ENCODE measurements around the gene PPP1R17. TPM values are rescaled to one million over a fixed set of nuclear protein-coding genes. Genes with fewer than 3 reads are reported as not detected.

PPP1R17 gene
- total and polyA plus RNA-seq, 4 donors = 1.2 to 3.3 (median 2.2) TPM

DNA sequence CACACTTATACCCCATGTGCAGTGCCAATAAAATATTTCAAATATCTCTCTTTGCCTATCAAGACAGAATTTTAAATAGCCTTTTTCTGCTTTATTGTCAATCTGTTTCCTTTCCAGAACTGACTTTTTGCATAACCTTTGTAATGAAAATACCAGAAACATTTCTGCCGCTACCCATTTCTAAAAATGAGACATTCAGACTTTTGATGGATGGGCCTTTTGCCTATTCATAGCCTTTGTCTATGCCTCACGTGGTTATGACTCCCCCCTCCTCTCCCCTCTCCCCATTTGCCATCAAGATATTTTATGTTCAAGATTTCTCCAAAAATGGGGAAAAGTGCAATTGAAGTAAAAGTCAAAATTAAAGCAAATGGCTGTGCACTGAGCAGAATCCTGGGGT, 5.9 kb downstream of the PPP1R17 start:
- 91% methylated on average over 1 of the region's 2 CpGs for WGBS (ENCODE audit: insufficient coverage)
- Histone ChIP-seq H3K27ac (ENCODE audit: low read depth, low read length) (no peak overlapping the region), H3K4me3 (ENCODE audit: low read depth, low read length) (no peak overlapping the region), H3K4me1 (ENCODE audit: control insufficient read depth, insufficient read depth, low read length) (no peaks in the 10 kb centered on the region), H3K9me3 (ENCODE audit: control insufficient read depth, insufficient read depth, low read length) (no peaks in the 10 kb centered on the region), H3K27me3 (ENCODE audit: control insufficient read depth, insufficient read depth, low read length) (peaks cover 6% of the 10 kb centered on the region), H3K36me3 (ENCODE audit: control insufficient read depth, insufficient read depth, low read length) (no peaks in the 10 kb centered on the region)
- peak in 1 of 6 donors; percentile 26 for DNase-seq (ENCODE audit: low read depth in 4 of 6, low spot score in 6 of 6)

DNA sequence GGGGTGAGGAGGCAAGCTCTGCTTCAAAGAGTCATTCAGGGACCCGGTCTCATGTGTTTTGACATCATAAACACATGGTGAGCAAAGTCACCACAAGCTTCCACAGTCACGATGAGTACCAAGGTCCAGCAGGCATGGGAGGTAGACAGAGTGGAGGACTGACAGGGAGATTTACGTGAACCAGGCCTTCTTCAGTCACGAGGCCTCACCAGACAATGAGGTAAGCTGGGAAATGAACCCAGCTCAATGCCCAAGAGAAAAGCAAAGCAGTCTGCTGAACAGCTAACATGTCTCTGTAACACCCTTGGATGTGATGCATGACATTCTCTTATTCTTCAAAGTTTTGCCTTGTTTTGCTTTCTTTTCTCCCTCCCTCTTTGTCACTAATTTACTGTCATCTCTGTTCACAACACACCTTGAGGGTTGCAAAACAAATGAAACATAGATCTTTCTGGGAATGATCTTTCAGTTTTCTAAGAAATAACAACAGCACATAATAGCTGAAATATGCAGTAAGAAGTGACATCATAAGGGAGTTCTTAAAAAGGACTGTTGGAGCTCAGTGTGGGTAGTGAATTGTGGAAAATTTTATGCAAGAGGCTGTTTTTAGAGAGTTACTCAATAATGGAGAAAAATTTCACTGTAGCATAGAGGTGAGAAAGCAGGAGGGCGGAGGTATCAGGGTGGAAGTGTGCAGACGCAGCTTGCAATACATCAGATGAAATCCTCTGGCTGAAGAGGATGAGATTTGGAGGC, 9.0 kb downstream of the PPP1R17 start:
- Histone ChIP-seq H3K27ac (ENCODE audit: low read depth, low read length) (no peak overlapping the region), H3K4me1 (ENCODE audit: control insufficient read depth, insufficient read depth, low read length) (no peaks in the 10 kb centered on the region), H3K27me3 (ENCODE audit: control insufficient read depth, insufficient read depth, low read length) (peaks cover 4% of the 10 kb centered on the region), H3K9me3 (ENCODE audit: control insufficient read depth, insufficient read depth, low read length) (no peaks in the 10 kb centered on the region), H3K36me3 (ENCODE audit: control insufficient read depth, insufficient read depth, low read length) (no peaks in the 10 kb centered on the region), H3K4me3 (ENCODE audit: low read depth, low read length) (no peak overlapping the region)
- WGBS (ENCODE audit: insufficient coverage) = 70% methylated on average over 5 of the region's 6 CpGs
- no peak for DNase-seq (ENCODE audit: low read depth in 4 of 6, low spot score in 6 of 6)

GRCh38 chr7:31699050-31699449, 12.0 kb downstream of the PPP1R17 start:
- Histone ChIP-seq H3K36me3 (ENCODE audit: control insufficient read depth, insufficient read depth, low read length) (no peaks in the 10 kb centered on the region), H3K4me3 (ENCODE audit: low read depth, low read length) (no peak overlapping the region)
- WGBS (ENCODE audit: insufficient coverage) = no CpG with 5 or more reads among the region's 2 CpGs

DNA sequence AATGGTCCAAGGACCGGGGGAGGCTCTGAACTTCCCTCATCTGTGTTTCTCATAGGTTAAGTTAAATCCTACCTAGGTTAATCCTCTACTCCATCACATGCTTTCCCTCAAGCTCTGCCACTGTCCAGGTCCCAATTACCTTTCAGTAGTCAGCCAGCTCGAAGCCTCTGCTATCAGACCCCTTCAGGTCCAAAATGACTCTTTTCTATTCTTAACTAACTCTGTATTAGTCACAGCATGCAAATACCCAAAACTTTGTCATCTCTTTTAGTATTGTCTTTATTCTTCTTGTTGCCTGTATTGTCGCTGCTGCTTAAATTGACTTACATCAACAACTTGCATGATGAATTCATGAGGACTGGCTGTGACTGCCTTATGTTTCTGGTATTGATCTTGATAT, 15.3 kb downstream of the PPP1R17 start:
- Histone ChIP-seq H3K9me3 (ENCODE audit: control insufficient read depth, insufficient read depth, low read length) (no peaks in the 10 kb centered on the region), H3K4me1 (ENCODE audit: control insufficient read depth, insufficient read depth, low read length) (no peaks in the 10 kb centered on the region), H3K36me3 (ENCODE audit: control insufficient read depth, insufficient read depth, low read length) (no peaks in the 10 kb centered on the region), H3K27ac (ENCODE audit: low read depth, low read length) (no peak overlapping the region), H3K27me3 (ENCODE audit: control insufficient read depth, insufficient read depth, low read length) (no peaks in the 10 kb centered on the region), H3K4me3 (ENCODE audit: low read depth, low read length) (no peak overlapping the region)
- WGBS (ENCODE audit: insufficient coverage) = 86% methylated on average over 1 of the region's 3 CpGs
- DNase-seq (ENCODE audit: low read depth in 4 of 6, low spot score in 6 of 6) = no peak

More at GRCh38 chr7:31699050-31699449, 12.0 kb downstream of the PPP1R17 start:
- no peak overlapping the region for H3K27ac ChIP-seq (ENCODE audit: low read depth, low read length)
- DNase-seq (ENCODE audit: low read depth in 4 of 6, low spot score in 6 of 6) = no peak
- peaks cover 4% of the 10 kb centered on the region for H3K27me3 ChIP-seq (ENCODE audit: control insufficient read depth, insufficient read depth, low read length)
- H3K4me1 ChIP-seq (ENCODE audit: control insufficient read depth, insufficient read depth, low read length) = no peaks in the 10 kb centered on the region
- no peaks in the 10 kb centered on the region for H3K9me3 ChIP-seq (ENCODE audit: control insufficient read depth, insufficient read depth, low read length)

GRCh38 chr7:31705377-31705776, 18.4 kb downstream of the PPP1R17 start:
- WGBS (ENCODE audit: insufficient coverage) = no CpG with 5 or more reads among the region's 3 CpGs

GRCh38 chr7:31707089-31707488, 20.1 kb downstream of the PPP1R17 start:
- no peaks in the 10 kb centered on the region for H3K9me3 ChIP-seq (ENCODE audit: control insufficient read depth, insufficient read depth, low read length)
- WGBS (ENCODE audit: insufficient coverage) = 55% methylated on average over 4 of the region's 5 CpGs
- peaks cover 4% of the 10 kb centered on the region for H3K27me3 ChIP-seq (ENCODE audit: control insufficient read depth, insufficient read depth, low read length)
- H3K36me3 ChIP-seq (ENCODE audit: control insufficient read depth, insufficient read depth, low read length) = no peaks in the 10 kb centered on the region
- no peak overlapping the region for H3K4me3 ChIP-seq (ENCODE audit: low read depth, low read length)
- H3K27ac ChIP-seq (ENCODE audit: low read depth, low read length) = no peak overlapping the region
- no peak for DNase-seq (ENCODE audit: low read depth in 4 of 6, low spot score in 6 of 6)
- H3K4me1 ChIP-seq (ENCODE audit: control insufficient read depth, insufficient read depth, low read length) = no peaks in the 10 kb centered on the region

More at GRCh38 chr7:31705377-31705776, 18.4 kb downstream of the PPP1R17 start:
- DNase-seq (ENCODE audit: low read depth in 4 of 6, low spot score in 6 of 6) = no peak
- Histone ChIP-seq H3K4me1 (ENCODE audit: control insufficient read depth, insufficient read depth, low read length) (no peaks in the 10 kb centered on the region), H3K4me3 (ENCODE audit: low read depth, low read length) (no peak overlapping the region), H3K27me3 (ENCODE audit: control insufficient read depth, insufficient read depth, low read length) (peaks cover 4% of the 10 kb centered on the region), H3K36me3 (ENCODE audit: control insufficient read depth, insufficient read depth, low read length) (no peaks in the 10 kb centered on the region), H3K27ac (ENCODE audit: low read depth, low read length) (no peak overlapping the region), H3K9me3 (ENCODE audit: control insufficient read depth, insufficient read depth, low read length) (no peaks in the 10 kb centered on the region)

GRCh38 chr7:31710171-31710570, 23.2 kb downstream of the PPP1R17 start:
- WGBS (ENCODE audit: insufficient coverage) = no CpG with 5 or more reads among the region's 1 CpG
- peaks cover 4% of the 10 kb centered on the region for H3K27me3 ChIP-seq (ENCODE audit: control insufficient read depth, insufficient read depth, low read length)
- no peaks in the 10 kb centered on the region for H3K36me3 ChIP-seq (ENCODE audit: control insufficient read depth, insufficient read depth, low read length)
- peak; percentile 47 to 93 (median 74) for DNase-seq (ENCODE audit: low read depth in 4 of 6, low spot score in 6 of 6)
- H3K4me3 ChIP-seq (ENCODE audit: low read depth, low read length) = no peak overlapping the region
- H3K4me1 ChIP-seq (ENCODE audit: control insufficient read depth, insufficient read depth, low read length) = no peaks in the 10 kb centered on the region
- no peaks in the 10 kb centered on the region for H3K9me3 ChIP-seq (ENCODE audit: control insufficient read depth, insufficient read depth, low read length)
- H3K27ac ChIP-seq (ENCODE audit: low read depth, low read length) = no peak overlapping the region

GRCh38 chr7:31716355-31716754, 29.3 kb downstream of the PPP1R17 start:
- DNase-seq (ENCODE audit: low read depth in 4 of 6, low spot score in 6 of 6) = no peak
- Histone ChIP-seq H3K27ac (ENCODE audit: low read depth, low read length) (no peak overlapping the region), H3K27me3 (ENCODE audit: control insufficient read depth, insufficient read depth, low read length) (no peaks in the 10 kb centered on the region), H3K4me3 (ENCODE audit: low read depth, low read length) (no peak overlapping the region), H3K4me1 (ENCODE audit: control insufficient read depth, insufficient read depth, low read length) (peaks cover 5% of the 10 kb centered on the region), H3K36me3 (ENCODE audit: control insufficient read depth, insufficient read depth, low read length) (no peaks in the 10 kb centered on the region), H3K9me3 (ENCODE audit: control insufficient read depth, insufficient read depth, low read length) (no peaks in the 10 kb centered on the region)
- no CpG with 5 or more reads among the region's 1 CpG for WGBS (ENCODE audit: insufficient coverage)

DNA sequence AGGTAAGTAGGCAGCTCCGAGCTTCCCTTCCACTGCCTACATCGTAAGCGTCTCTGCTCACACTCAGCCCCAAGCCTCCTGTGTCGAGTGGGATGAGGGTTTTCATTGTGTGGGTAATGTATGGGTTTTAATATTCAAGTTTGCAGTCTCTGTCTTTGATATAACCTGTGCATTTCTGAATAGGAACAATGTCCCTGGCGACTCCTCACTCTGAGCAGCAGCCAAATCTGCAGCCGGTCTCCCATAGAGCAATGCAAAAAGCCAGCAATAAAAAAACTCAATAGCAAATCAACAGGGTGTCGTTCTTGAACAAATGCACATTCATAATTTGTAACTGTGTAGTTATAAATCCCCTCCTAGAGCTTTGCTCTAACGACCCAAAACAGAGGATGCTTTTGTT, 33.4 kb downstream of the PPP1R17 start:
- Histone ChIP-seq H3K36me3 (ENCODE audit: control insufficient read depth, insufficient read depth, low read length) (no peaks in the 10 kb centered on the region), H3K4me1 (ENCODE audit: control insufficient read depth, insufficient read depth, low read length) (peaks cover 5% of the 10 kb centered on the region), H3K27ac (ENCODE audit: low read depth, low read length) (no peak overlapping the region), H3K27me3 (ENCODE audit: control insufficient read depth, insufficient read depth, low read length) (no peaks in the 10 kb centered on the region), H3K4me3 (ENCODE audit: low read depth, low read length) (no peak overlapping the region), H3K9me3 (ENCODE audit: control insufficient read depth, insufficient read depth, low read length) (no peaks in the 10 kb centered on the region)
- 60% methylated on average over 1 of the region's 8 CpGs for WGBS (ENCODE audit: insufficient coverage)
- DNase-seq (ENCODE audit: low read depth in 4 of 6, low spot score in 6 of 6) = peak in 2 of 6 donors; percentile 23 to 89

GRCh38 chr7:31724696-31725095, 37.7 kb downstream of the PPP1R17 start:
- no peaks in the 10 kb centered on the region for H3K36me3 ChIP-seq (ENCODE audit: control insufficient read depth, insufficient read depth, low read length)
- H3K9me3 ChIP-seq (ENCODE audit: control insufficient read depth, insufficient read depth, low read length) = no peaks in the 10 kb centered on the region
- H3K4me3 ChIP-seq (ENCODE audit: low read depth, low read length) = no peak overlapping the region
- peaks cover 5% of the 10 kb centered on the region for H3K4me1 ChIP-seq (ENCODE audit: control insufficient read depth, insufficient read depth, low read length)
- DNase-seq (ENCODE audit: low read depth in 4 of 6, low spot score in 6 of 6) = no peak
- WGBS (ENCODE audit: insufficient coverage) = 67% methylated on average over 1 of the region's 3 CpGs
- H3K27me3 ChIP-seq (ENCODE audit: control insufficient read depth, insufficient read depth, low read length) = no peaks in the 10 kb centered on the region
- no peak overlapping the region for H3K27ac ChIP-seq (ENCODE audit: low read depth, low read length)
